ENCODE results near the gene ACBD7.

DNA sequence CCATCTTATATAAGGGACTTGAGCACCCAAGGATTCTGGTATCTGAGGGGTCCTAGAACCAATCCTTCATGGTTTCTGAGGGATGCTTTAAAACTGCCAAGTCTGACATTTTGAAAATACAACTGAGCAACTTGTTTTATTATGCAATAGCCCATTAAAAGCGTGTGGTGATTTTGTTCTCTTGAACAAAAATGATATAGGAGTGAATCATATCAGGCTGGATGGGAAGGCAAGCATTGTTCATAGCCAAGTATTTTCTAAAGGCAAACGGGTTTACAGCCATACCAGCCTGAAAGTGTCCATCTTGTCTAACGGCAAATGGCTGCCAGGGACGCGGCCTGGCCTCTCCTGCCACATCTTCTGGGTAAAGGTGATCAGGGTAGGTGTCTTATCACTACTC is 31.9 kb upstream of the ACBD7 start:
- TF ChIP-seq, protein P1, sequence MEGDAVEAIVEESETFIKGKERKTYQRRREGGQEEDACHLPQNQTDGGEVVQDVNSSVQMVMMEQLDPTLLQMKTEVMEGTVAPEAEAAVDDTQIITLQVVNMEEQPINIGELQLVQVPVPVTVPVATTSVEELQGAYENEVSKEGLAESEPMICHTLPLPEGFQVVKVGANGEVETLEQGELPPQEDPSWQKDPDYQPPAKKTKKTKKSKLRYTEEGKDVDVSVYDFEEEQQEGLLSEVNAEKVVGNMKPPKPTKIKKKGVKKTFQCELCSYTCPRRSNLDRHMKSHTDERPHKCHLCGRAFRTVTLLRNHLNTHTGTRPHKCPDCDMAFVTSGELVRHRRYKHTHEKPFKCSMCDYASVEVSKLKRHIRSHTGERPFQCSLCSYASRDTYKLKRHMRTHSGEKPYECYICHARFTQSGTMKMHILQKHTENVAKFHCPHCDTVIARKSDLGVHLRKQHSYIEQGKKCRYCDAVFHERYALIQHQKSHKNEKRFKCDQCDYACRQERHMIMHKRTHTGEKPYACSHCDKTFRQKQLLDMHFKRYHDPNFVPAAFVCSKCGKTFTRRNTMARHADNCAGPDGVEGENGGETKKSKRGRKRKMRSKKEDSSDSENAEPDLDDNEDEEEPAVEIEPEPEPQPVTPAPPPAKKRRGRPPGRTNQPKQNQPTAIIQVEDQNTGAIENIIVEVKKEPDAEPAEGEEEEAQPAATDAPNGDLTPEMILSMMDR (IDR thresholded peaks at IDR 0.05), result no peak
- TF ChIP-seq POLR2A (IDR thresholded peaks at IDR 0.05), result no peak
